ENCODE data around the gene BACH2.

Gene BACH2

DNA sequence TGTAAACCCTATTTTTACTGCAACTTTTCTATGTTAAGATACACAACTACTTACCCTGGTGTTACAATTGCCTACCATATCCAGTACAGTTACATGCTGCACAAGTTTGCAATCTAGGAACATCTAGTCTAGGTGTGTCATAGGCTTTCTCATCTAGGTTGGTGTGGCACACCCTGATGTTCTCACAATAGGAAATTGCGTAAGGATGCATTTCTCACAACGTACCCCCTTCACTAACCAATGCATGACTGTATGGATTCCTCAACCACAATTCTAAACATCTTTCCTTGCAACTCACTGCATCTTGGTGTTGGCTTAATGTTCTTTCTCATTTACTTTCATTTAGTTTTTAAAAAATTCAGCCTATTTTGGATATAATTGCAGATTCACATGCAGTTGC is 370.8 kb downstream of the BACH2 start:
- no peak for TF ChIP-seq SIN3A (IDR thresholded peaks at IDR 0.05; ENCODE audit: borderline replicate concordance, insufficient read depth, low read length)
- no peak for TF ChIP-seq REST (IDR thresholded peaks at IDR 0.05; ENCODE audit: insufficient read depth in 1 of 2, low read depth in 2 of 2, low read length in 2 of 2)

GRCh38 chr6:89924231-89924630 is 372.4 kb downstream of the BACH2 start:
- no peak for TF ChIP-seq REST (IDR thresholded peaks at IDR 0.05; ENCODE audit: insufficient read depth in 1 of 2, low read depth in 2 of 2, low read length in 2 of 2)
- no peak for TF ChIP-seq FOXP2 (optimal IDR thresholded peaks at IDR 0.05; ENCODE audit: borderline replicate concordance, extremely low read depth, extremely low read length, insufficient read depth)
- no peak for TF ChIP-seq SIN3A (IDR thresholded peaks at IDR 0.05; ENCODE audit: borderline replicate concordance, insufficient read depth, low read length)
- TF ChIP-seq POLR2AphosphoS5 (IDR thresholded peaks at IDR 0.05; ENCODE audit: low read depth, low read length), result peak; percentile 17; the same call in 1 of the 2 replicates

- TF ChIP-seq FOXP2 (optimal IDR thresholded peaks at IDR 0.05; ENCODE audit: borderline replicate concordance, extremely low read depth, extremely low read length, insufficient read depth) (no peak), TAF1 (IDR thresholded peaks at IDR 0.05; ENCODE audit: borderline replicate concordance, insufficient read depth, low read length) (no peak), REST (IDR thresholded peaks at IDR 0.05; ENCODE audit: insufficient read depth in 1 of 2, low read depth in 2 of 2, low read length in 2 of 2) (no peak), POLR2AphosphoS5 (IDR thresholded peaks at IDR 0.05; ENCODE audit: low read depth, low read length) (no peak), SIN3A (IDR thresholded peaks at IDR 0.05; ENCODE audit: borderline replicate concordance, insufficient read depth, low read length) (no peak)
Measured at GRCh38 chr6:89921691-89922090, 375.0 kb downstream of the BACH2 start.

DNA sequence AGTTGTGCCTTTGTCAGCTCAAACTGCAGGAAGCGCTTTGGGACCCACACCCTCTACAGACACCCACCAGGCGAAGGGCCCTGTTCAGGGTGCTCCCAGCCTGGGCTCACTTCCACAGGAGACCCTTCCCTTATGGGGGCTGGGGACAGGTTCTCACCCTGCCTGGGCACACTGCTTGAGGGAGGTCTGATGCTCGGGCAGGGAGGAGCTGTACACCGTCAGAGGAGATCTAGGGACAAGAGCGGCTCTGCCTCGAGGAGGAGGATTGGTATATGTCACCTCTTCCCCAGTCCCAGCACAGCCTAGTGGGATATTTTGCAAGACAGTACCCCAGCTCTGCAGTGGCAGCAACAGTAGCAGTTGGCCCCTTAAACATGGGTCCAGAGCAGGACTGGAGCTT is 375.4 kb downstream of the BACH2 start:
- TF ChIP-seq REST (IDR thresholded peaks at IDR 0.05; ENCODE audit: insufficient read depth in 1 of 2, low read depth in 2 of 2, low read length in 2 of 2), result no peak
- TF ChIP-seq TAF1 (IDR thresholded peaks at IDR 0.05; ENCODE audit: borderline replicate concordance, insufficient read depth, low read length), result no peak
- TF ChIP-seq POLR2AphosphoS5 (IDR thresholded peaks at IDR 0.05; ENCODE audit: low read depth, low read length), result no peak
- no peak for TF ChIP-seq FOXP2 (optimal IDR thresholded peaks at IDR 0.05; ENCODE audit: borderline replicate concordance, extremely low read depth, extremely low read length, insufficient read depth)
- no peak for TF ChIP-seq SIN3A (IDR thresholded peaks at IDR 0.05; ENCODE audit: borderline replicate concordance, insufficient read depth, low read length)

DNA sequence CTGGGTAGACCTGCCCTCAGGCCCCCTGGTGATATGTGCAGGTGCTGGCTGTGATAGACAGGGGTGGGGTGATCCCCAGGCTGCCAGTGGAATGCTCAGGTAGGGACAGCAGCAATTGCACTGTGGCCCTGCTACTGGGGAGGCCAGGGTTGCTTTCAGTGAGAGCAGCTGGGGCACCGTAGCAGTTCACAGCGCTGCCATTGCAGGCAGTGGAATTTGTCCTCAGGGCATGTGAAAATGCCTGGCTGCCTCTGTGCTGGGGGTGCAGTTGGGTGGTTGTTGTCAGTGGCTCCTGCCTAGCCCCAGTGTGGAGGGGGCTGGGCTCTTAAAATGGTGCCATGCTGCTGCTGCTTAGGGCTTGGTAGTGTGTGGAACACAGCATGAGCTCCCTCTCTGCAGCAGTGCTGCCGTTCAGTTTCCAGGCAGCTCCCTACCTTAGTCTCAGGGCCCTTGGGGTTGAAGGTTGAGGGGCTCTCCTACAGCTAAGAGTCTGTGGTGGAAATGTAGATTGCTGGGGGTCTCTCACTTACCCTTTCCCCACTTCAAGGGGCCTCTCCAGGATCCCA is 378.8 kb downstream of the BACH2 start:
- TF ChIP-seq SIN3A (IDR thresholded peaks at IDR 0.05; ENCODE audit: borderline replicate concordance, insufficient read depth, low read length) (no peak), REST (IDR thresholded peaks at IDR 0.05; ENCODE audit: insufficient read depth in 1 of 2, low read depth in 2 of 2, low read length in 2 of 2) (no peak)

All from PFSK-1 (cell line).